PC-9 (cell line): ENCODE results near the gene MORN5. TPM values are rescaled to one million over a fixed set of nuclear protein-coding genes. Genes with fewer than 3 reads are reported as not detected.
A peak's percentile ranks its signal among the peaks of the same experiment; 100 is the strongest.

Experiments
- BruUV-seq: library from RNA; stranded (reverse); fragments of 400-500 nt; replicated peaks from 2 replicates; lab custom pipeline; 2021; lab: Mats Ljungman, UMichigan
- CTCF ChIA-PET: fragments of 300-600 bp; sonication (Branson Sonifier 250); formaldehyde crosslinking; loops from one replicate; lab custom pipeline; 2022; ENCODE audit warnings: antibody characterized with exemption; lab: Charles Lee
- POLR2A ChIA-PET: fragments of 300-600 bp; sonication (Branson Sonifier 250); formaldehyde crosslinking; loops from one replicate; lab custom pipeline; 2022; ENCODE audit warnings: antibody characterized with exemption; ENCODE audit not compliant: unreplicated experiment; lab: Charles Lee
- DNase-seq, 2 experiments: peaks; one replicate each; pipeline versions ENCODE4 v3.0.0 to v3.0.0-alpha.2; 2015 to 2022; ENCODE audit warnings: mixed read lengths in 1 of 2
- H2AFZ ChIP-seq: fragments of 200-600 bp; sonication (generic); 2 replicates; pipeline ENCODE4 v1.8.1; 2017; ENCODE audit warnings: antibody characterized with exemption
- H3F3A ChIP-seq: fragments of 200-600 bp; sonication (generic); 2 replicates; pipeline ENCODE4 v1.8.1; 2017; ENCODE audit warnings: antibody characterized with exemption, mild to moderate bottlenecking, low read depth; ENCODE audit not compliant: insufficient read depth
- H3K27ac ChIP-seq: fragments of 200-600 bp; sonication (generic); 2 replicates; pipeline ENCODE4 v1.6.1; 2016; ENCODE audit warnings: mixed run types
- H3K27me3 ChIP-seq: fragments of 200-600 bp; sonication (generic); 2 replicates; pipeline ENCODE4 v1.6.1; 2016; ENCODE audit warnings: low read depth, mixed run types; ENCODE audit not compliant: insufficient read depth
- H3K36me3 ChIP-seq: fragments of 200-600 bp; sonication (generic); 2 replicates; pipeline ENCODE4 v1.6.1; 2016; ENCODE audit warnings: low read depth, mixed run types
- H3K4me1 ChIP-seq: fragments of 200-600 bp; sonication (generic); replicated peaks from 2 replicates; pipeline ENCODE4 v1.6.1; 2016; ENCODE audit warnings: mixed run types; ENCODE audit not compliant: insufficient read depth
- H3K4me2 ChIP-seq: fragments of 200-600 bp; sonication (generic); 2 replicates; pipeline ENCODE4 v1.6.1; 2017; ENCODE audit warnings: mixed run types
- H3K4me3 ChIP-seq: fragments of 200-600 bp; sonication (generic); 2 replicates; pipeline ENCODE4 v1.6.1; 2016; ENCODE audit warnings: mixed run types
- H3K79me2 ChIP-seq: fragments of 200-600 bp; sonication (generic); 2 replicates; pipeline ENCODE4 v1.6.1; 2017; ENCODE audit warnings: low read depth, mixed run types
- H3K9me2 ChIP-seq: fragments of 200-600 bp; sonication (generic); 2 replicates; pipeline ENCODE4 v1.8.1; 2017; ENCODE audit warnings: mild to moderate bottlenecking; ENCODE audit not compliant: insufficient read depth
- H3K9me3 ChIP-seq: fragments of 200-600 bp; sonication (generic); 2 replicates; pipeline ENCODE4 v1.8.1; 2016; ENCODE audit warnings: low read depth; ENCODE audit not compliant: insufficient read depth
- H4K20me1 ChIP-seq: fragments of 200-600 bp; sonication (generic); 2 replicates; pipeline ENCODE4 v1.8.1; 2017; ENCODE audit not compliant: insufficient read depth
- EZH2 ChIP-seq: fragments of 200-600 bp; sonication (generic); IDR thresholded peaks from 2 replicates; pipeline ENCODE4 v1.8.0; 2017; ENCODE audit warnings: antibody characterized with exemption, low read depth
- intact Hi-C: fragments of 100-400 bp; cut with micrococcal nuclease; formaldehyde crosslinking; loops from one replicate; pipeline ENCODE4 v1.10.0; 2022; ENCODE audit not compliant: unreplicated experiment
- total RNA-seq: library from RNA; stranded (reverse); gene quantifications from 2 replicates; pipeline ENCODE4 v1.2.3, GENCODE V29; 2021
- TF ChIP-seq, protein P1 (sequence below): fragments of 200-600 bp; sonication (generic); conservative IDR thresholded peaks from 2 replicates; pipeline ENCODE4 v1.6.1; 2017; ENCODE audit warnings: mixed run types, antibody characterized with exemption, mild to moderate bottlenecking, moderate library complexity

MORN5 gene
- total RNA-seq, 1 experiment from 2014 or later, result not detected

DNA sequence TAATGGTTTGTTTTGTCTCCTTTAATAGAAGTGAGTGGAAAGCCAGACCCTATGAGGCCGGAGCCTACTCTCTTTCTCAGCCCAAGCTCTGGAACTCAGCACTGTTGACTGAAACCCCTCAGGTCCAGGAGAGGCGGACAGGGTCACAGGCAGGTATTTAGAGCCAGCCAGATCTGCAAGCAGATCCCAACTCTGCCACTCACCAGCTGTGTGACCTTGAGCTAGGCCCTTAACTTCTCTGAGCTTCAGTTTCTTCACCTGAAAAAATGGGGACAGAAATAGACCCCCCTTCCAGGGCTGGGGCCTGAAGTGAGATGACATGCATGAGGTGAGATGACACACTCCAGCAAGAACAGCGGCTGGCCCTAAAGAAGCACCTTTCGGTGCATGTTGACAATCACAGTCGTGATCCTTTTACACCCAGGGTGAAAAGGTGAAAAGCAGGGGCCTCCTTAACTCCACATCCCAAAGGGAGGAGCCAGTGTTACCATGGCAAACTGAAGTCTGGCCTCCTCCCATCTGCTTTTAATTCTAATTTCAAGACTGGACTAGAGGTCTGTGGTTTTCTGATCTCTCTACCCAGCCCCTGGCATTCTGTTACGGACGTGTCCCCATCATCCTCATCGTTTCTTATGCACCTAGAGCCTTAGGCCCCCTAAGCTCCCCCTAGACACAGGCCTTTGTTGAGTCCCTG lies 27.2 kb downstream of the MORN5 start:
- TF ChIP-seq EZH2, result no peak
- TF ChIP-seq, protein P1, sequence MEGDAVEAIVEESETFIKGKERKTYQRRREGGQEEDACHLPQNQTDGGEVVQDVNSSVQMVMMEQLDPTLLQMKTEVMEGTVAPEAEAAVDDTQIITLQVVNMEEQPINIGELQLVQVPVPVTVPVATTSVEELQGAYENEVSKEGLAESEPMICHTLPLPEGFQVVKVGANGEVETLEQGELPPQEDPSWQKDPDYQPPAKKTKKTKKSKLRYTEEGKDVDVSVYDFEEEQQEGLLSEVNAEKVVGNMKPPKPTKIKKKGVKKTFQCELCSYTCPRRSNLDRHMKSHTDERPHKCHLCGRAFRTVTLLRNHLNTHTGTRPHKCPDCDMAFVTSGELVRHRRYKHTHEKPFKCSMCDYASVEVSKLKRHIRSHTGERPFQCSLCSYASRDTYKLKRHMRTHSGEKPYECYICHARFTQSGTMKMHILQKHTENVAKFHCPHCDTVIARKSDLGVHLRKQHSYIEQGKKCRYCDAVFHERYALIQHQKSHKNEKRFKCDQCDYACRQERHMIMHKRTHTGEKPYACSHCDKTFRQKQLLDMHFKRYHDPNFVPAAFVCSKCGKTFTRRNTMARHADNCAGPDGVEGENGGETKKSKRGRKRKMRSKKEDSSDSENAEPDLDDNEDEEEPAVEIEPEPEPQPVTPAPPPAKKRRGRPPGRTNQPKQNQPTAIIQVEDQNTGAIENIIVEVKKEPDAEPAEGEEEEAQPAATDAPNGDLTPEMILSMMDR, result no peak
- no peak for DNase-seq
- Histone ChIP-seq H2AFZ (no peak overlapping the region), H3K36me3 (no peaks in the 10 kb centered on the region), H3K9me2 (no peaks in the 10 kb centered on the region), H3K27ac (no peak overlapping the region), H3K79me2 (no peaks in the 10 kb centered on the region), H3K4me3 (no peak overlapping the region), H3K9me3 (no peaks in the 10 kb centered on the region), H3K4me1 (no peaks in the 10 kb centered on the region), H3F3A (no peaks in the 10 kb centered on the region), H4K20me1 (no peaks in the 10 kb centered on the region), H3K27me3 (peaks cover 25% of the 10 kb centered on the region), H3K4me2 (no peak overlapping the region)
- no TSS peak for BruUV-seq
- CTCF ChIA-PET, result no interaction called here
- intact Hi-C loops, result no loop called here
- POLR2A ChIA-PET, result interaction anchor here (0.8 kb wide), 1 partner anchor 1409 kb away, joined by 6 read pairs; no protein-coding TSS in a partner anchor

DNA sequence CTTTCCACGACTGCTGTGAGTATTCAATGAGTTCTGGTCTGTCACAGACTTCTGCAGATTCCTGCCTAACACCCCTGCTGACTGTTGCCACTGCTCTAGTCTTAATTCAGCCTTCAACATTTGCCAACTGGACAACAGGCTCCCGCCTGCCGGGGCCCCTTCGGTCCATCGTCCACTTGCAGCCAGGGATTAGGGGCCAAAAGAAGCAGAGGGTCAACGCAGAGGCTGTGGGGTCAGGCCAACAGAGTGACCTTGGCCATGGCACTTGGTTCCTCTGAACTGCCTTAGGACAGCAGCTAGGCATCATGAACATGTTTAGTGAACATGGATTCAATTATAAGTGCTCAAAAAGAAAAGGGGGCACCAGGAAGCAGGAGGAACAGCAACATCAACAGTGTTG lies 28.7 kb downstream of the MORN5 start:
- Histone ChIP-seq H3K9me2 (no peaks in the 10 kb centered on the region), H3K4me2 (no peak overlapping the region), H3K9me3 (no peaks in the 10 kb centered on the region), H3F3A (no peaks in the 10 kb centered on the region), H3K4me3 (no peak overlapping the region), H3K27me3 (peaks cover 14% of the 10 kb centered on the region), H3K4me1 (no peaks in the 10 kb centered on the region), H2AFZ (no peak overlapping the region), H3K79me2 (no peaks in the 10 kb centered on the region), H3K27ac (no peak overlapping the region), H4K20me1 (no peaks in the 10 kb centered on the region), H3K36me3 (no peaks in the 10 kb centered on the region)
- no TSS peak for BruUV-seq
- no peak for DNase-seq
- POLR2A ChIA-PET, result no interaction called here
- CTCF ChIA-PET, result no interaction called here
- intact Hi-C loops, result no loop called here
- TF ChIP-seq EZH2, result no peak
- TF ChIP-seq, protein P1, result no peak

DNA sequence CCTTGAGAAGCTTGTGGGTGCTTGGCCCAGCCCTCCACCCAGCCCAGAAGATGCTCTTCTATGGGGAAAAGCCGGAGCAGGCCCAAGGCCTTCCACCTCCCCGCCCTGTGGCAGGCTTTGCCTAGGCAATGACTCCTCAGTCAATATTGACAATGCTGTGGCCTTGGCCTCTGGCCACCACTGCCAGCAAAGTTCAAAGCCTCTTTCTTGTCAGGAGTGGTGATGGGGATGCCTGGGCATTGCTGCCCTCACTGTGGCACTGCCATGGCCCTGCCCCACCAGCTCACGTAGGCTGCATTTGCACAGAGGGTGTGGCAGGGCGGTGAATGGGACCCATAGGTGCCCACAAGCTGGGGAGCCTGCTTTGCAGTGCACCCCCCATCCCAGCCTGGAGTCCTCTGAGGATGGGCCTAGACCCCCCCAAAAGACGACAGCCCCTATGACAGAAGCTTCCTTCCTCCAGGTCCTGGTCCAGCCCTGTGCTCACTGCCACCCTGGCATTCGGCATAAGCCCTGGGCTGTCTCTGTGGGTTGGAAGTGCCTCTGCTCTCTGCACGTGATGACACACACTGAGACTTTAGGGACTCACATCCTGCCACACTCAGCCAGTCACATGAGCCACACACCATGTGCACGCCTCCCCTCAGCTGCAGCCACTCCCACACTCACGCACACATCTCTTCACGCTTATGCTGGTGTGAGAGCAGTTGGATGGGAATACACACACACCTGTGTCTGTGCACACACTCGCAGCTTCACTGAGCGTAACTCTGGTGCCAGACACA lies 31.1 kb downstream of the MORN5 start:
- Histone ChIP-seq H3K36me3 (no peaks in the 10 kb centered on the region), H3K4me1 (no peaks in the 10 kb centered on the region), H4K20me1 (no peaks in the 10 kb centered on the region), H3K9me3 (no peaks in the 10 kb centered on the region), H3K27ac (no peak overlapping the region), H3K4me2 (no peak overlapping the region), H3K79me2 (no peaks in the 10 kb centered on the region), H2AFZ (no peak overlapping the region), H3K9me2 (no peaks in the 10 kb centered on the region), H3K4me3 (no peak overlapping the region), H3K27me3 (peaks cover 4% of the 10 kb centered on the region; the same call in 1 of the 2 replicates), H3F3A (no peaks in the 10 kb centered on the region)
- TF ChIP-seq, protein P1, result no peak
- no peak for TF ChIP-seq EZH2
- ChIA-PET CTCF (no interaction called here), POLR2A (no interaction called here)
- intact Hi-C loops, result no loop called here
- DNase-seq, result peak in 1 of 2 experiments; percentile 41
- BruUV-seq, result no TSS peak
